ENCODE results near the gene HIGD1A.

HIGD1A gene

GRCh38 chr3:42804106-42804830 lies at the start of gene HIGD1A:
Gene HIGD1A (minus strand): TSS chr3:42804490. CDS start chr3:42794253, 10,237 bp downstream.
- DNase-seq: peak; percentile 96 to 98 (median 98)

- DNase-seq: peak in 1 of 3 donors; percentile 10
Observed at GRCh38 chr3:42853739-42854302, 49.5 kb upstream of the HIGD1A start.

- DNase-seq: no peak
Observed at GRCh38 chr3:42853056-42853455, 48.8 kb upstream of the HIGD1A start.

GRCh38 chr3:42852441-42852840 lies 48.2 kb upstream of the HIGD1A start:
- DNase-seq: no peak

- no peak for DNase-seq
Observed at GRCh38 chr3:42851228-42851834, 47.0 kb upstream of the HIGD1A start.

GRCh38 chr3:42850263-42850662 lies 46.0 kb upstream of the HIGD1A start:
- no peak for DNase-seq

GRCh38 chr3:42849017-42849416 lies 44.7 kb upstream of the HIGD1A start:
- no peak for DNase-seq

GRCh38 chr3:42847731-42848130 lies 43.4 kb upstream of the HIGD1A start:
- DNase-seq: no peak

- peak; percentile 63 to 73 (median 68) for DNase-seq
Observed at GRCh38 chr3:42846685-42847522, 42.6 kb upstream of the HIGD1A start.

- peak in 1 of 3 donors; percentile 10 for DNase-seq
Observed at GRCh38 chr3:42844815-42845214, 40.5 kb upstream of the HIGD1A start.

- DNase-seq: no peak
Observed at GRCh38 chr3:42844412-42844713, 40.1 kb upstream of the HIGD1A start.

GRCh38 chr3:42843713-42844411 lies 39.6 kb upstream of the HIGD1A start:
- peak in 1 of 3 donors; percentile 18 for DNase-seq

- peak in 1 of 3 donors; percentile 14 for DNase-seq
Observed at GRCh38 chr3:42841332-42841731, 37.0 kb upstream of the HIGD1A start.

GRCh38 chr3:42839616-42840015 lies 35.3 kb upstream of the HIGD1A start:
- DNase-seq: peak; percentile 69 to 76 (median 75)

- DNase-seq: no peak
Observed at GRCh38 chr3:42838571-42838970, 34.3 kb upstream of the HIGD1A start.

GRCh38 chr3:42836150-42837123 lies 32.1 kb upstream of the HIGD1A start:
- DNase-seq: no peak

GRCh38 chr3:42831321-42831713 lies 27.0 kb upstream of the HIGD1A start:
- peak; percentile 85 to 91 (median 90) for DNase-seq

- peak in 2 of 3 donors; percentile 27 to 32 for DNase-seq
Observed at GRCh38 chr3:42830437-42831320, 26.4 kb upstream of the HIGD1A start.

GRCh38 chr3:42829628-42830436 lies 25.5 kb upstream of the HIGD1A start:
- no peak for DNase-seq
